Stimulated activated CD8-positive, alpha-beta memory T cell treated with anti-CD3 and anti-CD28 coated beads, Interleukin-15, amount 100 ng/mL, for 4 hours (primary cell): ENCODE results near the gene SLC27A2.

Source experiments
- DNase-seq, 2 donors: peaks; one replicate each; pipeline ENCODE4 v3.0.0-alpha.2; 2020; ENCODE audit warnings: low read depth in 2 of 2

SLC27A2 gene

DNA sequence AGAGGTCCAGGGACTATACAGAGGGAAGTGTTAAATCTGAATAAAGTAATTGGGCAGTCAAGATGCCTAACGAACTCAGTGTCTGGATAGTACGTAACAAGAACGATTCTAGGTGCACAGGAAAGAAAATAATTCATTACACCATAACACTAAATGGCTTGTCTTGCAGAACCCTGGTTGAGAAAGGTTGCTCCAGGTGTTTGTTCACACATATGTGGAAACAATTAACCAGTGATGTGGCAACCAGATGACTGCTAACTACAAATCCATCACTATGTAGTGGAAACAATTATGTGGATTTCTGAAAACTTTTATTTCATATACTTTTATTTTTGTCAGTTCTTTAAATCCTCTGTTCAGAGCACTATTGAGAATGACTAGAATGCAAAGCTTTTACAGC is 93.9 kb downstream of the SLC27A2 start:
- DNase-seq = no peak

- DNase-seq = no peak
Measured at GRCh38 chr15:50277370-50277769, 95.4 kb downstream of the SLC27A2 start.

DNA sequence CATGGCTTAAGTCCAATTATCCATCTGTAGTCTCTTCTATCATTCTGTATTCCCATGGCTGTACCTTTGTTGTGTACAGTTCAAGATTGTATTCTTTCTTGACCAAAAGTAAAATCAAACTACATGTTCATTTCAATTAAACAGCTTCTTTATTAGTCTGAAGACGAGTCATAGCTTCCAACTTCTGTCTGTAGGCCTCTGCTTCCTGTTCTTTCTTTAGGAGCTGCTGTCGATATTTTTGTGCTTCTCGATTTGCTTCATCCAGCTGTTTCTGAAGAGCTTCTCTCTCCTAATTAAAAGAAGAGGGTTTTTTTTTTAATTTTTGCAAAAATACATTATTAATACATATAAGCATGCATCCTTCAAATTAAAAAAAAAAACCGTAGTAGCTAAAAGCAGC is 96.5 kb downstream of the SLC27A2 start:
- DNase-seq = no peak

- DNase-seq = no peak
Measured at GRCh38 chr15:50280271-50280670, 98.3 kb downstream of the SLC27A2 start.

DNA sequence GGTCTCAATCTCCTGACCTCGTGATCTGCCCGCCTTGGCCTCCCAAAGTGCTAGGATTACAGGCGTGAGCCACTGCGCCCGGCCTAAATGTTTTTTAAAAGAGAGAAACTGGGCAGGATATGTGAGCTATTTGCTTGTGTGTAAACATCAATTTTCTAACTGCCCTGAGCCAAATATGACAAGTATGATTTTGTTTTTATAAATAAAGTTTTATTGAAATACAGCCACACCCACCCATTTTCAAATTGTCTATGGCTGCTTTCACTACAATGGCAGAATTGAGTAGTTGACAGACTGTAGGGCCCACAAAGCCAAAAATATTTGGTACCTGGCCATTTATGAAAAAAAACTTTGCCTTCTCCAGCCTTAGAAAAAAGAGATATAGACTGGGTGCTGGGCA is 99.4 kb downstream of the SLC27A2 start:
- no peak for DNase-seq
